Esophagus squamous epithelium (tissue), 5 donors: ENCODE results near the gene ZNF687. TPM values are rescaled to one million over a fixed set of nuclear protein-coding genes. Genes with fewer than 3 reads are reported as not detected.

Experiments used
- DNase-seq: peaks from one replicate; lab custom pipeline; 2025; lab: John Stamatoyannopoulos, UW
- H3K27ac ChIP-seq, 4 donors: fragments of 200-600 bp; sonication (generic); one replicate each; pipeline ENCODE4 v1.5.1; 2016 to 2019; ENCODE audit warnings: mild to moderate bottlenecking in 1 of 4
- H3K27me3 ChIP-seq, 4 donors: fragments of 200-600 bp; sonication (generic); 1 replicate in 3 of 4; 2 replicates in 1 of 4; pipeline versions ENCODE4 v1.5.1 to v1.6.0; 2017 to 2021; ENCODE audit warnings: antibody characterized with exemption in 1 of 4
- H3K36me3 ChIP-seq, 3 donors: fragments of 200-600 bp; sonication (generic); one replicate each; pipeline ENCODE4 v1.5.1; 2016 to 2019
- H3K4me1 ChIP-seq, 3 donors: fragments of 200-600 bp; sonication (generic); one replicate each; pipeline ENCODE4 v1.5.1; 2017 to 2019
- H3K4me3 ChIP-seq, 4 donors: fragments of 200-600 bp; sonication (generic); 1 replicate in 3 of 4; 2 replicates in 1 of 4; pipeline ENCODE4 v1.5.1; 2016 to 2019; ENCODE audit warnings: mild to moderate bottlenecking in 2 of 4, moderate library complexity in 1 of 4
- H3K9me3 ChIP-seq, 3 donors: fragments of 200-600 bp; sonication (generic); one replicate each; pipeline ENCODE4 v1.5.1; 2016 to 2019
- CTCF ChIP-seq, 6 experiments: fragments of 450-650 bp in 4 of 6; fragments of 200-600 bp in 2 of 6; sonication (generic) in 2 of 6; IDR thresholded peaks; one replicate each; pipeline ENCODE4 v1.5.1; 2016 to 2019; ENCODE audit warnings: antibody characterized with exemption in 6 of 6, mild to moderate bottlenecking in 4 of 6, moderate library complexity in 4 of 6
- POLR2A ChIP-seq, 4 donors: fragments of 450-650 bp; IDR thresholded peaks; one replicate each; pipeline ENCODE4 v1.6.1; 2017; ENCODE audit warnings: antibody characterized with exemption in 4 of 4, mild to moderate bottlenecking in 4 of 4, moderate library complexity in 3 of 4
- WGBS, 2 donors: methylation state at CpG; one replicate each; pipeline ENCODE4 v1.1.5; 2018; 5-methylcytosine and 5-hydroxymethylcytosine counted together
- intact Hi-C: fragments of 100-400 bp; cut with DNase I; formaldehyde crosslinking; loops from one replicate; pipeline ENCODE4 v1.15.0; 2022
- small RNA-seq, 4 donors: library from RNA; depleted of rRNA; stranded (forward); fragments of <200 nt; gene quantifications; one replicate each; pipeline ENCODE3, GENCODE V24; 2016
- total RNA-seq, 4 donors: library from RNA; depleted of rRNA; stranded (reverse); fragments of >200 nt; gene quantifications; one replicate each; pipeline ENCODE4 v1.1.0, GENCODE V29; 2016
- donor health status: DM: yes; HTN: yes; CAD: no.

Gene ZNF687
- total RNA-seq, 4 donors from 2014 or later, result 16.5 to 28.5 (median 18.3) TPM

DNA sequence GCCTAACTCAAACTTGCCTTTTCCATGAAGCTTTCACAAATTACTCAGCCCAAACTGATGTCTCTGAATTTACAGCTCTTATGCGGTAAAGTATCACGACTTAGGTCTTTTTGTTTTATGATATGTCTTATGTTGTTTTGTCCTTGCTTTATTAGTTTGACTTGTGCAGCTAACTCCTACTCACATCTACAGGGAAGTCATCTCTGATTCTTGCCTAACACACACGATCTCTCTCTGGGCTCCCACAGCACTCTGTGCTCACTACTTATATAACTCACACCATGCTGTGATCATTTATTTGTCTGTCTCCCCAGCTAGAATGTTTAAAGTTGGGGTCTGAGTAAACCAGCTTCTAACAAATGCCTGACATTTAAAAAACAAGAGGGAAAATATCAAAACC, 54.5 kb downstream of the ZNF687 start:
- intact Hi-C loops, result no loop called here
- 86 to 89% methylated on average over 3 of the region's 3 CpGs for WGBS, 2 donors
- Histone ChIP-seq H3K36me3 (peaks cover 0 to under 1% (median 0%) of the 10 kb centered on the region in 3 donors), H3K4me1 (peaks cover 0 to 14% (median 3%) of the 10 kb centered on the region in 3 donors), H3K27me3 (no peaks in the 10 kb centered on the region), H3K4me3 (no peak overlapping the region), H3K27ac (no peak overlapping the region), H3K9me3 (no peaks in the 10 kb centered on the region)
- no peak for DNase-seq
- TF ChIP-seq CTCF (IDR thresholded peaks at IDR 0.05) (no peak), POLR2A (IDR thresholded peaks at IDR 0.05) (no peak)

DNA sequence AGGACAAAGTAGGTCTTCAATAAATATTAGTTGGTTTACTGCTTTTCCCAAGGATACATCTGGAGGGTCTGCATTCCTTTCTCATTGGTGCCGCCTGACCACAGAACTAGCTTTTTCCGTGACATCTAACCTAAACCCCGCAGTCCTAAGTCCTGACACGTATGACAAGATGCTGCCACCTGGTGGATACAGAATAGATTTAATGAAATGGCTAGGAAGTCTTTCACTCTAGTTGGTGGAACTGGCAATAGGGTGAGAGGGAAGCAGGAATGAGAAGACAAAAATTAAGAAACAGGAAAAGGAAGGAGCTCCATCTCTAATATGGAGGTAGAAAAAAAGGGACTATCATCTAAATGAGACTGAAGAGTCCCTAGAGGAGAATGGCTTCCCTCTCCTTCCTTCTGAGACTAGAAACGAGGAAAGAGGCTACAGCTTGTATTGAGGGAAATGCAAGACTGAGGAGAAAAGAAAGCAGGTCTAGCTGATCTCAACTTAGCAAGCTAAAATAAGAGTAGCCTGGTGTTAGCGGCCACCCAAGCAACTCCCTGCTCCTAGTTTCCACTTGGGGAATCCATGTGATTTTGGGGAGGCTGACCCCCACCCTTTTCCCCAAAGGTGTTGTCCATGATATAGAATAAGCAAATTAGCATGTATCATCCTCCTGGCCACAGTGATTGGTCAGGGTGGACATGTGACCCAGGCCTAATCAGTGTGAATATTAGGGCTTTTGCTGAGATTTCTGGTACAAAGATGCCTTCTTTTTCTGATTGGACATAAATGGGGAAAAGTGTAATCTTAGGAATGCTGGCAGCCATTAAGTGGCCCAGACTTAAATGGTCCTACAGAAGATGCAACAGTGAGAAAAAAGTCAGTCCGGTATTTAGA, 59.0 kb downstream of the ZNF687 start:
- WGBS, 2 donors, result 30 to 31% methylated on average over 7 of the region's 7 CpGs
- H3K27ac ChIP-seq, result peak overlapping the region in 2 of 4 donors; percentile 45 to 47
- TF ChIP-seq CTCF (IDR thresholded peaks at IDR 0.05), result peak; percentile 72 to 80 (median 76)
- no peak for TF ChIP-seq POLR2A (IDR thresholded peaks at IDR 0.05)
- no peak for DNase-seq
- peaks cover 4 to 28% (median 7%) of the 10 kb centered on the region in 3 donors for H3K4me1 ChIP-seq
- H3K36me3 ChIP-seq, result peaks cover 13 to 41% (median 18%) of the 10 kb centered on the region in 3 donors
- no peaks in the 10 kb centered on the region for H3K9me3 ChIP-seq
- intact Hi-C loops, result loop anchor here (5.0 kb wide), 1 partner anchor 39 kb away; no protein-coding TSS in a partner anchor
- H3K4me3 ChIP-seq, result no peak overlapping the region
- no peaks in the 10 kb centered on the region for H3K27me3 ChIP-seq

Small RNA genes within 50 kb of the gene (small RNA-seq; reads per million reads assigned to genes)
- 0 reads per million in 4 donors for gene RN7SL444P

Other genes starting within 250 kb of the ZNF687 start
- gene BNIPL, start 245.7 kb upstream of the ZNF687 start, total RNA-seq, result 100 to 1,000 TPM in 1 of 4 donors, 10 to 100 TPM in 3; 52.7 to 168 (median 96.1) TPM
- gene C1orf56, start 234.5 kb upstream of the ZNF687 start, total RNA-seq, result 1 to 10 TPM in 3 of 4 donors, under 1 TPM in 1; 0.23 to 3.2 (median 2.3) TPM
- gene CDC42SE1, start 222.7 kb upstream of the ZNF687 start, total RNA-seq, result 100 to 1,000 TPM in 3 of 4 donors, 10 to 100 TPM in 1; 86.7 to 128 (median 115) TPM
- 1 to 10 TPM in 2 of 4 donors, under 1 TPM in 2; 0.38 to 1.6 (median 0.92) TPM for gene MLLT11, start 221.9 kb upstream of the ZNF687 start, total RNA-seq
- 10 to 100 TPM in 3 of 4 donors, 1 to 10 TPM in 1; 7.1 to 15.8 (median 11.0) TPM for gene GABPB2, start 211.5 kb upstream of the ZNF687 start, total RNA-seq
- gene SEMA6C, start 135.7 kb upstream of the ZNF687 start, total RNA-seq, result 1 to 10 TPM in 3 of 4 donors, under 1 TPM in 1; 0.91 to 3.8 (median 2.0) TPM
- gene TNFAIP8L2, start 125.7 kb upstream of the ZNF687 start, total RNA-seq, result 1 to 10 TPM in 2 of 4 donors, not detected in 2; 2.3 to 5.7 TPM
- gene LYSMD1, start 116.4 kb upstream of the ZNF687 start, total RNA-seq, result 1 to 10 TPM; 4.6 to 8.8 (median 5.9) TPM
- 10 to 100 TPM; 15.2 to 29.8 (median 18.5) TPM for gene SCNM1, start 116.2 kb upstream of the ZNF687 start, total RNA-seq
- gene TMOD4, start 106.3 kb upstream of the ZNF687 start, total RNA-seq, result not detected
- gene VPS72, start 92.1 kb upstream of the ZNF687 start, total RNA-seq, result 10 to 100 TPM; 17.2 to 38.3 (median 29.7) TPM
- 10 to 100 TPM; 21.5 to 49.2 (median 36.6) TPM for gene PIP5K1A, start 83.7 kb upstream of the ZNF687 start, total RNA-seq
- gene PSMD4, start 27.6 kb upstream of the ZNF687 start, total RNA-seq, result 100 to 1,000 TPM in 3 of 4 donors, 10 to 100 TPM in 1; 78.2 to 117 (median 109) TPM
- 10 to 100 TPM; 34.0 to 63.4 (median 56.0) TPM for gene PI4KB, start 45.1 kb downstream of the ZNF687 start, total RNA-seq
- 10 to 100 TPM; 13.2 to 59.6 (median 24.5) TPM for gene RFX5, start 65.0 kb downstream of the ZNF687 start, total RNA-seq
- 10 to 100 TPM in 3 of 4 donors, 1 to 10 TPM in 1; 6.3 to 38.3 (median 28.3) TPM for gene SELENBP1, start 90.4 kb downstream of the ZNF687 start, total RNA-seq
- 100 to 1,000 TPM; 114 to 203 (median 186) TPM for gene PSMB4, start 117.3 kb downstream of the ZNF687 start, total RNA-seq
- gene POGZ, start 177.2 kb downstream of the ZNF687 start, total RNA-seq, result 10 to 100 TPM; 16.1 to 45.6 (median 30.4) TPM
- gene CGN, start 229.1 kb downstream of the ZNF687 start, total RNA-seq, result 10 to 100 TPM in 3 of 4 donors, 1 to 10 TPM in 1; 3.3 to 26.1 (median 15.1) TPM